Fibroblast of pulmonary artery (primary cell): Measurements from ENCODE around the gene SNX32.
A peak's percentile ranks its signal among the peaks of the same experiment; 100 is the strongest.

Source experiments
- DNase-seq: peaks from one replicate; pipeline ENCODE4 v3.0.0-alpha.2; 2010; ENCODE audit warnings: low read depth
- H3K4me3 ChIP-seq: replicated peaks from 2 replicates; pipeline ENCODE4 v1.5.1; 2011; ENCODE audit warnings: low read depth, mild to moderate bottlenecking, control low read depth, low read length, moderate library complexity
- CTCF ChIP-seq: IDR thresholded peaks from 2 replicates; pipeline ENCODE4 v1.5.1; 2011; ENCODE audit warnings: mild to moderate bottlenecking, control low read depth, low read length, inconsistent platforms; ENCODE audit errors: missing control alignments

The SNX32 gene

GRCh38 chr11:65897020-65897471 is 63.3 kb downstream of the SNX32 start:
- no peak for DNase-seq
- H3K4me3 ChIP-seq: no peak overlapping the region
- no peak for TF ChIP-seq CTCF

- no peak for TF ChIP-seq CTCF
- DNase-seq: peak; percentile 31
- peak overlapping the region; percentile 84 for H3K4me3 ChIP-seq
These were observed 65.0 kb downstream of the SNX32 start for GRCh38 chr11:65898656-65899355.

GRCh38 chr11:65899356-65900124 is 65.8 kb downstream of the SNX32 start:
- TF ChIP-seq CTCF: no peak
- peak overlapping the region; percentile 84 for H3K4me3 ChIP-seq
- DNase-seq: peak; percentile 65

GRCh38 chr11:65900125-65900898 is 66.5 kb downstream of the SNX32 start, which contains the start of gene FOSL1:
Gene FOSL1, minus strand, starts transcription at chr11:65900388. Its CDS starts 49 bp downstream, at chr11:65900339.
- TF ChIP-seq CTCF: no peak
- peak; percentile 95 for DNase-seq
- peak within 1 kb of the TSS; percentile 84 for H3K4me3 ChIP-seq

- no peak overlapping the region for H3K4me3 ChIP-seq
- no peak for DNase-seq
- no peak for TF ChIP-seq CTCF
These were observed 67.1 kb downstream of the SNX32 start for GRCh38 chr11:65900899-65901180.

- no peak overlapping the region for H3K4me3 ChIP-seq
- no peak for TF ChIP-seq CTCF
- DNase-seq: peak; percentile 62
These were observed 69.3 kb downstream of the SNX32 start for GRCh38 chr11:65903068-65903481.
